HepG2 (cell line): Measurements from ENCODE around the gene MT1F. TPM values are rescaled to one million over a fixed set of nuclear protein-coding genes. Genes with fewer than 3 reads are reported as not detected.

Source experiments
- CHD4 ChIP-seq: fragments of 200-600 bp; sonication (generic); IDR thresholded peaks from 2 replicates; pipeline ENCODE4 v1.7.0; 2017; ENCODE audit warnings: mild to moderate bottlenecking, low read length, borderline replicate concordance
- FOXK2 ChIP-seq: fragments of 450-650 bp; IDR thresholded peaks from 2 replicates; pipeline ENCODE4 v1.6.1; 2016
- GATA4 ChIP-seq: sonication (generic); IDR thresholded peaks from 2 replicates; pipeline ENCODE4 v1.6.1; 2016; ENCODE audit warnings: antibody characterized with exemption, low read depth, borderline replicate concordance
- MTF1 ChIP-seq: sonication (generic); formaldehyde crosslinking; IDR thresholded peaks from 2 replicates; pipeline ENCODE4 v1.5.0; 2020; ENCODE audit warnings: missing genetic modification reagents
- RBM39 ChIP-seq: fragments of 200-400 bp; formaldehyde crosslinking; IDR thresholded peaks from one replicate; pipeline ENCODE4 v1.6.1; 2018; ENCODE audit warnings: antibody characterized with exemption, mild to moderate bottlenecking, low read depth, low read length; ENCODE audit not compliant: poor library complexity, severe bottlenecking
- TP53 ChIP-seq: sonication (generic); formaldehyde crosslinking; conservative IDR thresholded peaks from 2 replicates; pipeline ENCODE4 v1.4.0; 2020; ENCODE audit warnings: missing genetic modification reagents
- ZFP36L1 ChIP-seq: sonication (generic); formaldehyde crosslinking; IDR thresholded peaks from 2 replicates; pipeline ENCODE4 v1.8.0; 2022; ENCODE audit warnings: mild to moderate bottlenecking, missing genetic modification reagents, moderate library complexity
- ZNF331 ChIP-seq: sonication (generic); formaldehyde crosslinking; IDR thresholded peaks from 2 replicates; pipeline ENCODE4 v1.4.0; 2020; ENCODE audit warnings: missing genetic modification reagents
- polyA plus RNA-seq, 8 experiments: library from polyadenylated mRNA; depleted of rRNA in 3 of 8; stranded (reverse) in 7 of 8; unstranded in 1 of 8; fragments of >200 nt; fragmentation: Illumina TruSeq in 4 of 8; extraction: Trizol in 4 of 8; gene quantifications; 2 replicates each; pipeline versions ENCODE4 v1.2.1 to v1.2.3, GENCODE V29; 2011 to 2016; ENCODE audit warnings: low read depth in 4 of 8, missing spikeins in 1 of 8, mixed read lengths in 1 of 8; ENCODE audit not compliant: insufficient read depth in 1 of 8
- total RNA-seq, 5 experiments: library from RNA; depleted of rRNA; stranded (reverse); fragments of >200 nt; fragmentation: Illumina TruSeq; extraction: Trizol; gene quantifications; 2 replicates each; pipeline ENCODE4 v1.2.3, GENCODE V29; 2016; ENCODE audit warnings: low read depth in 1 of 5
- TF ChIP-seq, protein P1 (sequence below): sonication (generic); formaldehyde crosslinking; IDR thresholded peaks from 2 replicates; pipeline ENCODE4 v1.8.0; 2022; ENCODE audit warnings: missing genetic modification reagents, mild to moderate bottlenecking, borderline replicate concordance
- TF ChIP-seq, protein P2 (sequence below): sonication (generic); formaldehyde crosslinking; IDR thresholded peaks from 2 replicates; pipeline ENCODE4 v1.4.0; 2020; ENCODE audit warnings: missing genetic modification reagents, mild to moderate bottlenecking, borderline replicate concordance
- TF ChIP-seq, protein P3 (sequence below): sonication (generic); formaldehyde crosslinking; IDR thresholded peaks from one replicate; pipeline ENCODE4 v1.5.1; 2020; ENCODE audit warnings: mild to moderate bottlenecking, missing genetic modification reagents; ENCODE audit errors: not compliant biosample characterization
- TF ChIP-seq, protein P4 (sequence below): IDR thresholded peaks from 2 replicates; pipeline ENCODE4 v1.6.1; 2016; ENCODE audit warnings: mild to moderate bottlenecking, missing biosample characterization, missing genetic modification reagents
- TF ChIP-seq, protein P5 (sequence below): sonication (generic); formaldehyde crosslinking; IDR thresholded peaks from 2 replicates; pipeline ENCODE4 v1.4.0; 2020; ENCODE audit warnings: missing genetic modification reagents; ENCODE audit errors: not compliant biosample characterization

Gene MT1F
- total and polyA plus RNA-seq, 2 of the 13 experiments (the other 11 are each of a cell fraction or from before 2014, with no cell fraction given): 1.9 to 169 TPM

DNA sequence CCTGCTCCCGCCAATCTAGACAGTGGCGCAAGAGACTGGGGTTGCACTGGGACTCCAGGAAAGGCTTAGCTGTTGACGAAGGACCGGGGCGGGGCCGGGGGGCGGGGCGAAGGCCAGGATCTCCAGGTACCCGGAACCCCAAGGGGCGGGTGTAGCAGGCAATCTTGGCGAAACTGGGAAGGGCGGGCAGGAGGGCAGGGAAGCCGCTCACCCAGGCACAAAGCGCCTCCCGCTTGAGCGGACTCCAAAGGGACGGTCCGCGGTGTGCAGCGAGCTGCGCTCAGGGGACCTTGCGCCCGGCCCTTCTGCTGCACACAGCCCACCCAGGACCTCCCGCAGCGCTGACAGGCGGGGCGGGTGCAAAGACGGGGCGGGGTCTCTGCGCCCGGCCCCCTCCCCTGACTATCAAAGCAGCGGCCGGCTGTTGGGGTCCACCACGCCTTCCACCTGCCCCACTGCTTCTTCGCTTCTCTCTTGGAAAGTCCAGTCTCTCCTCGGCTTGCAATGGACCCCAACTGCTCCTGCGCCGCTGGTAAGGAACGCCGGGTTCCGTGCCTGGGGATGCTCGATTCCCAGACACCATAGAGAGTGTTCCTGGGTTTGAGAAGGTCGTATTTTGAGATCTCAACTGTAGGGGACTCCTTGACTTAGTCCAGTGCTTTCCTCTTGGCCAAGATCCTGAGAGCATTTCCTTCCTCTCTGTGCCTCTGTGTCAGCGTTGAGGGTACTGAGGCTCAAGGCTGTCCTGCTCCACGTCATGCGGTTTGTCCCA lies at the start of gene MT1F (continued):
- TF ChIP-seq, protein P1, sequence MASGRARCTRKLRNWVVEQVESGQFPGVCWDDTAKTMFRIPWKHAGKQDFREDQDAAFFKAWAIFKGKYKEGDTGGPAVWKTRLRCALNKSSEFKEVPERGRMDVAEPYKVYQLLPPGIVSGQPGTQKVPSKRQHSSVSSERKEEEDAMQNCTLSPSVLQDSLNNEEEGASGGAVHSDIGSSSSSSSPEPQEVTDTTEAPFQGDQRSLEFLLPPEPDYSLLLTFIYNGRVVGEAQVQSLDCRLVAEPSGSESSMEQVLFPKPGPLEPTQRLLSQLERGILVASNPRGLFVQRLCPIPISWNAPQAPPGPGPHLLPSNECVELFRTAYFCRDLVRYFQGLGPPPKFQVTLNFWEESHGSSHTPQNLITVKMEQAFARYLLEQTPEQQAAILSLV (CRISPR knock-in tag): peak; percentile 85; the same call in 1 of the 2 replicates
- TF ChIP-seq, protein P2, sequence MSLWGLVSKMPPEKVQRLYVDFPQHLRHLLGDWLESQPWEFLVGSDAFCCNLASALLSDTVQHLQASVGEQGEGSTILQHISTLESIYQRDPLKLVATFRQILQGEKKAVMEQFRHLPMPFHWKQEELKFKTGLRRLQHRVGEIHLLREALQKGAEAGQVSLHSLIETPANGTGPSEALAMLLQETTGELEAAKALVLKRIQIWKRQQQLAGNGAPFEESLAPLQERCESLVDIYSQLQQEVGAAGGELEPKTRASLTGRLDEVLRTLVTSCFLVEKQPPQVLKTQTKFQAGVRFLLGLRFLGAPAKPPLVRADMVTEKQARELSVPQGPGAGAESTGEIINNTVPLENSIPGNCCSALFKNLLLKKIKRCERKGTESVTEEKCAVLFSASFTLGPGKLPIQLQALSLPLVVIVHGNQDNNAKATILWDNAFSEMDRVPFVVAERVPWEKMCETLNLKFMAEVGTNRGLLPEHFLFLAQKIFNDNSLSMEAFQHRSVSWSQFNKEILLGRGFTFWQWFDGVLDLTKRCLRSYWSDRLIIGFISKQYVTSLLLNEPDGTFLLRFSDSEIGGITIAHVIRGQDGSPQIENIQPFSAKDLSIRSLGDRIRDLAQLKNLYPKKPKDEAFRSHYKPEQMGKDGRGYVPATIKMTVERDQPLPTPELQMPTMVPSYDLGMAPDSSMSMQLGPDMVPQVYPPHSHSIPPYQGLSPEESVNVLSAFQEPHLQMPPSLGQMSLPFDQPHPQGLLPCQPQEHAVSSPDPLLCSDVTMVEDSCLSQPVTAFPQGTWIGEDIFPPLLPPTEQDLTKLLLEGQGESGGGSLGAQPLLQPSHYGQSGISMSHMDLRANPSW (CRISPR knock-in tag): no peak
- TF ChIP-seq ZFP36L1 (CRISPR knock-in tag): no peak
- TF ChIP-seq, protein P3, sequence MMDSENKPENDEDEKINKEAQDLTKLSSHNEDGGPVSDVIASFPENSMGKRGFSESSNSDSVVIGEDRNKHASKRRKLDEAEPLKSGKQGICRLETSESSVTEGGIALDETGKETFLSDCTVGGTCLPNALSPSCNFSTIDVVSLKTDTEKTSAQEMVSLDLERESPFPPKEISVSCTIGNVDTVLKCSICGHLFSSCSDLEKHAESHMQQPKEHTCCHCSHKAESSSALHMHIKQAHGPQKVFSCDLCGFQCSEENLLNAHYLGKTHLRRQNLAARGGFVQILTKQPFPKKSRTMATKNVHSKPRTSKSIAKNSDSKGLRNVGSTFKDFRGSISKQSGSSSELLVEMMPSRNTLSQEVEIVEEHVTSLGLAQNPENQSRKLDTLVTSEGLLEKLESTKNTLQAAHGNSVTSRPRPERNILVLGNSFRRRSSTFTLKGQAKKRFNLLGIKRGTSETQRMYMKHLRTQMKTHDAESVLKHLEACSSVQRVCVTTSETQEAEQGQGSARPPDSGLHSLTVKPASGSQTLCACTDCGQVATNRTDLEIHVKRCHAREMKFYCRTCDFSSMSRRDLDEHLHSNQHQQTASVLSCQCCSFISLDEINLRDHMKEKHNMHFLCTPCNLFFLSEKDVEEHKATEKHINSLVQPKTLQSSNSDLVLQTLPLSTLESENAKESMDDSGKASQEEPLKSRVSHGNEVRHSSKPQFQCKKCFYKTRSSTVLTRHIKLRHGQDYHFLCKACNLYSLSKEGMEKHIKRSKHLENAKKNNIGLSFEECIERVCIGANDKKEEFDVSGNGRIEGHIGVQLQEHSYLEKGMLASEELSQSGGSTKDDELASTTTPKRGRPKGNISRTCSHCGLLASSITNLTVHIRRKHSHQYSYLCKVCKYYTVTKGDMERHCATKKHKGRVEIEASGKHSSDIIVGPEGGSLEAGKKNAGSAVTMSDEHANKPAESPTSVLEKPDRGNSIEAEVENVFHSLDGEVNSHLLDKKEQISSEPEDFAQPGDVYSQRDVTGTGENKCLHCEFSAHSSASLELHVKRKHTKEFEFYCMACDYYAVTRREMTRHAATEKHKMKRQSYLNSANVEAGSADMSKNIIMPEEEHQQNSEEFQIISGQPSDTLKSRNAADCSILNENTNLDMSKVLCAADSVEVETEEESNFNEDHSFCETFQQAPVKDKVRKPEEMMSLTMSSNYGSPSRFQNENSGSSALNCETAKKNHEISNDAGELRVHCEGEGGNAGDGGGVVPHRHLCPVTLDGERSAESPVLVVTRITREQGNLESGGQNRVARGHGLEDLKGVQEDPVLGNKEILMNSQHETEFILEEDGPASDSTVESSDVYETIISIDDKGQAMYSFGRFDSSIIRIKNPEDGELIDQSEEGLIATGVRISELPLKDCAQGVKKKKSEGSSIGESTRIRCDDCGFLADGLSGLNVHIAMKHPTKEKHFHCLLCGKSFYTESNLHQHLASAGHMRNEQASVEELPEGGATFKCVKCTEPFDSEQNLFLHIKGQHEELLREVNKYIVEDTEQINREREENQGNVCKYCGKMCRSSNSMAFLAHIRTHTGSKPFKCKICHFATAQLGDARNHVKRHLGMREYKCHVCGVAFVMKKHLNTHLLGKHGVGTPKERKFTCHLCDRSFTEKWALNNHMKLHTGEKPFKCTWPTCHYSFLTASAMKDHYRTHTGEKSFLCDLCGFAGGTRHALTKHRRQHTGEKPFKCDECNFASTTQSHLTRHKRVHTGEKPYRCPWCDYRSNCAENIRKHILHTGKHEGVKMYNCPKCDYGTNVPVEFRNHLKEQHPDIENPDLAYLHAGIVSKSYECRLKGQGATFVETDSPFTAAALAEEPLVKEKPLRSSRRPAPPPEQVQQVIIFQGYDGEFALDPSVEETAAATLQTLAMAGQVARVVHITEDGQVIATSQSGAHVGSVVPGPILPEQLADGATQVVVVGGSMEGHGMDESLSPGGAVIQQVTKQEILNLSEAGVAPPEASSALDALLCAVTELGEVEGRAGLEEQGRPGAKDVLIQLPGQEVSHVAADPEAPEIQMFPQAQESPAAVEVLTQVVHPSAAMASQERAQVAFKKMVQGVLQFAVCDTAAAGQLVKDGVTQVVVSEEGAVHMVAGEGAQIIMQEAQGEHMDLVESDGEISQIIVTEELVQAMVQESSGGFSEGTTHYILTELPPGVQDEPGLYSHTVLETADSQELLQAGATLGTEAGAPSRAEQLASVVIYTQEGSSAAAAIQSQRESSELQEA (CRISPR knock-in tag): no peak
- TF ChIP-seq MTF1: peak; percentile 99
- no peak for TF ChIP-seq CHD4
- TF ChIP-seq TP53 (CRISPR knock-in tag): no peak
- peak; percentile 43 for TF ChIP-seq RBM39
- TF ChIP-seq ZNF331 (CRISPR knock-in tag): no peak
- TF ChIP-seq, protein P4, sequence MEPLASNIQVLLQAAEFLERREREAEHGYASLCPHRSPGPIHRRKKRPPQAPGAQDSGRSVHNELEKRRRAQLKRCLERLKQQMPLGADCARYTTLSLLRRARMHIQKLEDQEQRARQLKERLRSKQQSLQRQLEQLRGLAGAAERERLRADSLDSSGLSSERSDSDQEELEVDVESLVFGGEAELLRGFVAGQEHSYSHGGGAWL (CRISPR knock-in tag): peak; percentile 42; the same call in 1 of the 2 replicates
- TF ChIP-seq, protein P5, sequence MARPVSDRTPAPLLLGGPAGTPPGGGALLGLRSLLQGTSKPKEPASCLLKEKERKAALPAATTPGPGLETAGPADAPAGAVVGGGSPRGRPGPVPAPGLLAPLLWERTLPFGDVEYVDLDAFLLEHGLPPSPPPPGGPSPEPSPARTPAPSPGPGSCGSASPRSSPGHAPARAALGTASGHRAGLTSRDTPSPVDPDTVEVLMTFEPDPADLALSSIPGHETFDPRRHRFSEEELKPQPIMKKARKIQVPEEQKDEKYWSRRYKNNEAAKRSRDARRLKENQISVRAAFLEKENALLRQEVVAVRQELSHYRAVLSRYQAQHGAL: no peak
- TF ChIP-seq FOXK2: no peak
- no peak for TF ChIP-seq GATA4
